ENCODE measurements around the gene LCE4A.
"Not testable (repeated sequence)": the region's sequence is repeated elsewhere in the genome, so short reads cannot be mapped to it uniquely, and the experiment has no call there.

Gene LCE4A

GRCh38 chr1:152707860-152708259, at the start of gene LCE4A:
Gene LCE4A, plus strand, starts transcription at chr1:152708160. Its CDS starts 916 bp downstream, at chr1:152709076.
- no peak within 1 kb of the TSS for H3K4me3 ChIP-seq (replicated peaks in 1 of 2; ENCODE audit: low read depth in 2 of 2, low read length in 2 of 2)
- TF ChIP-seq CTCF (IDR thresholded peaks at IDR 0.05; ENCODE audit: low read depth, low read length), result no peak
- no peak for DNase-seq (ENCODE audit: low read depth in 2 of 2)

- H3K4me3 ChIP-seq (replicated peaks in 1 of 2; ENCODE audit: low read depth in 2 of 2, low read length in 2 of 2), result no peak overlapping the region
- DNase-seq (ENCODE audit: low read depth in 2 of 2), result no peak
- no peak for TF ChIP-seq CTCF (IDR thresholded peaks at IDR 0.05; ENCODE audit: low read depth, low read length)
Observed at GRCh38 chr1:152658649-152659048, 49.3 kb upstream of the LCE4A start.

GRCh38 chr1:152663098-152663497, 44.9 kb upstream of the LCE4A start, which contains the start of gene LCE2D:
Gene LCE2D, plus strand, starts transcription at chr1:152663380. Its CDS starts 726 bp downstream, at chr1:152664106.
- H3K4me3 ChIP-seq (replicated peaks in 1 of 2; ENCODE audit: low read depth in 2 of 2, low read length in 2 of 2), result no peak within 1 kb of the TSS
- TF ChIP-seq CTCF (IDR thresholded peaks at IDR 0.05; ENCODE audit: low read depth, low read length), result no peak
- no peak for DNase-seq (ENCODE audit: low read depth in 2 of 2)

- not testable (repeated sequence) for H3K4me3 ChIP-seq (replicated peaks in 1 of 2; ENCODE audit: low read depth in 2 of 2, low read length in 2 of 2); DNase-seq (ENCODE audit: low read depth in 2 of 2)
Observed at GRCh38 chr1:152666171-152666570, 41.8 kb upstream of the LCE4A start.

GRCh38 chr1:152667648-152668047, 40.3 kb upstream of the LCE4A start:
- no peak for DNase-seq (ENCODE audit: low read depth in 2 of 2)
- H3K4me3 ChIP-seq (replicated peaks in 1 of 2; ENCODE audit: low read depth in 2 of 2, low read length in 2 of 2), result no peak overlapping the region
- TF ChIP-seq CTCF (IDR thresholded peaks at IDR 0.05; ENCODE audit: low read depth, low read length), result no peak

- TF ChIP-seq CTCF (IDR thresholded peaks at IDR 0.05; ENCODE audit: low read depth, low read length), result no peak
- DNase-seq (ENCODE audit: low read depth in 2 of 2), result no peak
- H3K4me3 ChIP-seq (replicated peaks in 1 of 2; ENCODE audit: low read depth in 2 of 2, low read length in 2 of 2), result no peak overlapping the region
Observed at GRCh38 chr1:152673016-152673415, 34.9 kb upstream of the LCE4A start.

GRCh38 chr1:152674983-152675382, 33.0 kb upstream of the LCE4A start, which contains the start of gene LCE2C:
Gene LCE2C, plus strand, starts transcription at chr1:152675279. Its CDS starts 737 bp downstream, at chr1:152676016.
- DNase-seq (ENCODE audit: low read depth in 2 of 2); H3K4me3 ChIP-seq (replicated peaks in 1 of 2; ENCODE audit: low read depth in 2 of 2, low read length in 2 of 2): not testable (repeated sequence)

- DNase-seq (ENCODE audit: low read depth in 2 of 2), result no peak
- TF ChIP-seq CTCF (IDR thresholded peaks at IDR 0.05; ENCODE audit: low read depth, low read length), result no peak
- H3K4me3 ChIP-seq (replicated peaks in 1 of 2; ENCODE audit: low read depth in 2 of 2, low read length in 2 of 2), result no peak overlapping the region
Observed at GRCh38 chr1:152679459-152679858, 28.5 kb upstream of the LCE4A start.

All from cardiac fibroblast (primary cell).